ENCODE results near the gene CIDEA.

GRCh38 chr18:12318334-12318697, 64.2 kb downstream of the CIDEA start:
- TF ChIP-seq CTCF (IDR thresholded peaks at IDR 0.05; ENCODE audit: low read length) (no peak), EZH2phosphoT487 (IDR thresholded peaks at IDR 0.05; ENCODE audit: low read length) (no peak), EZH2 (optimal IDR thresholded peaks at IDR 0.05; ENCODE audit: low read depth, low read length) (no peak)

Measured in MM.1S (cell line).